ENCODE results near the gene MAP3K9.

The MAP3K9 gene

GRCh38 chr14:70698288-70698687 is 111.0 kb downstream of the MAP3K9 start:
- DNase-seq (ENCODE audit: low read depth): no peak

- no peak for DNase-seq (ENCODE audit: low read depth)
These were observed 111.6 kb downstream of the MAP3K9 start for GRCh38 chr14:70697701-70698100.

- no peak for DNase-seq (ENCODE audit: low read depth)
These were observed 113.3 kb downstream of the MAP3K9 start for GRCh38 chr14:70696026-70696425.

DNA sequence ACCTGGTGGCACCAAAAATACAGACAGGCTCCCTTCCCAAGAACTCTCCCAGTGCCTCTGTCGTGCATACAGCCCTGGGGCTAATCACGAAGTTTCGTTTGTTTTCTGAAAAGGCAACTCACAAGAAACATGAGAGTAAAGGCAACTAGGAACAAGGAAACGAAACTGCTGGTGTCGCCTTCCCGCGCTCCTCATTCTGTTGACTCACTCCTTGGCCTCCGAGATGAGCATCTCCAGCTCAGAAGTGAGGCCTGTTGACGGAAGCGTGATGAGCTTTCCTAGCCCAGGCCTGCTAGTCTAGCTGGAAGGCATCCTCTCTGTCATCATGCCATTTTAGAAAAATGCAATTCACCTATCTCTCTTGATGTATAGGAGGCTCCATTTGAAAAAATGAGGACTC is 117.1 kb downstream of the MAP3K9 start:
- DNase-seq (ENCODE audit: low read depth): no peak

GRCh38 chr14:70685474-70686197 is 123.7 kb downstream of the MAP3K9 start:
- no peak for DNase-seq (ENCODE audit: low read depth)

GRCh38 chr14:70683983-70684382 is 125.3 kb downstream of the MAP3K9 start:
- DNase-seq (ENCODE audit: low read depth): no peak

- no peak for DNase-seq (ENCODE audit: low read depth)
These were observed 128.6 kb downstream of the MAP3K9 start for GRCh38 chr14:70680748-70681147.

GRCh38 chr14:70677341-70677740 is 132.0 kb downstream of the MAP3K9 start:
- no peak for DNase-seq (ENCODE audit: low read depth)
